OCI-LY7 (cell line): Measurements from ENCODE around the gene SUSD4. TPM values are rescaled to one million over a fixed set of nuclear protein-coding genes. Genes with fewer than 3 reads are reported as not detected.

ENCODE experiments used
- BruUV-seq: library from RNA; stranded (reverse); fragments of 400-500 nt; replicated peaks from 2 replicates; lab custom pipeline; 2021; lab: Mats Ljungman, UMichigan
- CTCF ChIA-PET: fragments of 300-600 bp; sonication (Branson Sonifier 250); formaldehyde crosslinking; loops from one replicate; lab custom pipeline; 2022; ENCODE audit warnings: antibody characterized with exemption; ENCODE audit not compliant: unreplicated experiment; lab: Charles Lee
- POLR2A ChIA-PET: fragments of 300-600 bp; sonication (Branson Sonifier 250); formaldehyde crosslinking; loops from one replicate; lab custom pipeline; 2022; ENCODE audit warnings: antibody characterized with exemption; lab: Charles Lee
- DNase-seq: peaks from one replicate; pipeline ENCODE4 v3.0.0-alpha.2; 2015; ENCODE audit warnings: low spot score
- H2AFZ ChIP-seq: fragments of 200-600 bp; sonication (generic), shearing (Covaris generic); 2 replicates; pipeline ENCODE4 v1.6.1; 2014; ENCODE audit warnings: mild to moderate bottlenecking, antibody characterized with exemption, low read length, moderate library complexity
- H3K27ac ChIP-seq: fragments of 200-600 bp; sonication (generic); 2 replicates; pipeline ENCODE4 v1.5.1; 2014; ENCODE audit warnings: mixed run types, low read depth, mild to moderate bottlenecking, moderate library complexity, low read length, inconsistent platforms; ENCODE audit not compliant: poor library complexity, severe bottlenecking
- H3K36me3 ChIP-seq: fragments of 200-600 bp; sonication (generic); 2 replicates; pipeline ENCODE4 v1.6.1; 2014; ENCODE audit warnings: mild to moderate bottlenecking, antibody characterized with exemption, low read length, moderate library complexity, mixed read lengths; ENCODE audit not compliant: insufficient read depth
- H3K4me1 ChIP-seq: fragments of 200-600 bp; sonication (generic); 2 replicates; pipeline ENCODE4 v1.5.1; 2014; ENCODE audit warnings: mild to moderate bottlenecking, low read length; ENCODE audit not compliant: insufficient read depth, poor library complexity, severe bottlenecking
- H3K4me2 ChIP-seq: fragments of 200-600 bp; sonication (generic); 2 replicates; pipeline ENCODE4 v1.6.1; 2014; ENCODE audit warnings: mild to moderate bottlenecking, low read length
- H3K4me3 ChIP-seq: fragments of 200-600 bp; sonication (generic); 2 replicates; pipeline ENCODE4 v1.5.1; 2014; ENCODE audit warnings: mild to moderate bottlenecking, low read depth, low read length; ENCODE audit not compliant: poor library complexity, severe bottlenecking
- H3K79me2 ChIP-seq: fragments of 200-600 bp; sonication (generic); 2 replicates; pipeline ENCODE4 v1.6.1; 2016; ENCODE audit warnings: low read depth, mild to moderate bottlenecking, low read length, moderate library complexity, mixed read lengths; ENCODE audit not compliant: insufficient read depth
- H3K9me2 ChIP-seq: fragments of 200-600 bp; sonication (generic); 2 replicates; pipeline ENCODE4 v1.6.1; 2016; ENCODE audit warnings: mild to moderate bottlenecking, low read length, mixed read lengths; ENCODE audit not compliant: insufficient read depth
- H3K9me3 ChIP-seq: fragments of 200-600 bp; sonication (generic); 2 replicates; pipeline ENCODE4 v1.6.1; 2014; ENCODE audit warnings: mild to moderate bottlenecking, mixed run types, low read length, mixed read lengths
- H4K20me1 ChIP-seq: fragments of 200-600 bp; sonication (generic); 2 replicates; pipeline ENCODE4 v1.6.1; 2014; ENCODE audit warnings: mild to moderate bottlenecking, antibody characterized with exemption, low read length, moderate library complexity, mixed read lengths; ENCODE audit not compliant: insufficient read depth
- EZH2phosphoT487 ChIP-seq: fragments of 200-600 bp; sonication (generic); IDR thresholded peaks from 2 replicates; pipeline ENCODE4 v1.6.1; 2018; ENCODE audit warnings: low read depth, borderline replicate concordance, mild to moderate bottlenecking, mixed run types, antibody characterized with exemption, low read length, moderate library complexity, mixed read lengths
- intact Hi-C: fragments of 100-400 bp; cut with micrococcal nuclease; formaldehyde crosslinking; loops from one replicate; pipeline ENCODE4 v1.10.0; 2022; ENCODE audit not compliant: unreplicated experiment
- total RNA-seq, 2 experiments: library from RNA; depleted of rRNA in 1 of 2; stranded (reverse); fragments of >200 nt in 1 of 2; shearing (Covaris generic) in 1 of 2; gene quantifications; 2 replicates each; pipeline ENCODE4 v1.2.3, GENCODE V29; 2014 to 2022
- TF ChIP-seq, protein P1 (sequence below): fragments of 200-600 bp; sonication (generic); conservative IDR thresholded peaks from 2 replicates; pipeline ENCODE4 v1.5.1; 2014; ENCODE audit warnings: mild to moderate bottlenecking, antibody characterized with exemption, low read length, moderate library complexity, mixed read lengths

Gene SUSD4
- total RNA-seq, 2 experiments from 2014 or later: 0.42 TPM; not detected in 1

DNA sequence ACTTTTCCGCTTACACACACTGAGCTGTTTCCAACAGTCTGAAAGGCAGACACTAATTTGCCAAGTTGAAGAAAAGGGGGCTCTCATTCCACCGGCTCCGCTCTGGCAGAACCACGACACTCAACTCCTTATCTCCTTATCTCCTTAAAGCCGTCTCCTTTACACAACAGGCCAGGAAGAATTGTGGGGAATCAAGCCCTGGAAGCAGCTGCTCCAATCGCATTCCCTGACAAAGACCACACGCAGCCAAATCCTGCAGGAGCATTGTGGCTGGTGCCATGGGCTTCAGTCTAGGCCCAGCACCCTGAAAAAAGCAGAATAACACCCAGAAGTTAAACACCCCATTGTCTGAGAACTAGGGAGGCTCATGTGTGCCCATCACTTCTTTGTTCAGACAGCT is 24.1 kb downstream of the SUSD4 start:
- Histone ChIP-seq H3K27ac (no peak overlapping the region), H3K9me3 (no peaks in the 10 kb centered on the region), H3K36me3 (no peaks in the 10 kb centered on the region), H2AFZ (no peak overlapping the region), H3K4me1 (no peaks in the 10 kb centered on the region), H3K4me3 (no peak overlapping the region), H4K20me1 (no peaks in the 10 kb centered on the region), H3K4me2 (no peak overlapping the region), H3K9me2 (no peaks in the 10 kb centered on the region), H3K79me2 (no peaks in the 10 kb centered on the region)
- no TSS peak for BruUV-seq
- DNase-seq: no peak
- TF ChIP-seq, protein P1, sequence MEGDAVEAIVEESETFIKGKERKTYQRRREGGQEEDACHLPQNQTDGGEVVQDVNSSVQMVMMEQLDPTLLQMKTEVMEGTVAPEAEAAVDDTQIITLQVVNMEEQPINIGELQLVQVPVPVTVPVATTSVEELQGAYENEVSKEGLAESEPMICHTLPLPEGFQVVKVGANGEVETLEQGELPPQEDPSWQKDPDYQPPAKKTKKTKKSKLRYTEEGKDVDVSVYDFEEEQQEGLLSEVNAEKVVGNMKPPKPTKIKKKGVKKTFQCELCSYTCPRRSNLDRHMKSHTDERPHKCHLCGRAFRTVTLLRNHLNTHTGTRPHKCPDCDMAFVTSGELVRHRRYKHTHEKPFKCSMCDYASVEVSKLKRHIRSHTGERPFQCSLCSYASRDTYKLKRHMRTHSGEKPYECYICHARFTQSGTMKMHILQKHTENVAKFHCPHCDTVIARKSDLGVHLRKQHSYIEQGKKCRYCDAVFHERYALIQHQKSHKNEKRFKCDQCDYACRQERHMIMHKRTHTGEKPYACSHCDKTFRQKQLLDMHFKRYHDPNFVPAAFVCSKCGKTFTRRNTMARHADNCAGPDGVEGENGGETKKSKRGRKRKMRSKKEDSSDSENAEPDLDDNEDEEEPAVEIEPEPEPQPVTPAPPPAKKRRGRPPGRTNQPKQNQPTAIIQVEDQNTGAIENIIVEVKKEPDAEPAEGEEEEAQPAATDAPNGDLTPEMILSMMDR: no peak
- no peak for TF ChIP-seq EZH2phosphoT487
- CTCF ChIA-PET: no interaction called here
- intact Hi-C loops: no loop called here
- POLR2A ChIA-PET: no interaction called here

- CTCF ChIA-PET: no interaction called here
- no peaks in the 10 kb centered on the region for H3K36me3 ChIP-seq
- H2AFZ ChIP-seq: no peak overlapping the region
- H3K79me2 ChIP-seq: no peaks in the 10 kb centered on the region
- TF ChIP-seq, protein P1: no peak
- no peak for TF ChIP-seq EZH2phosphoT487
- intact Hi-C loops: no loop called here
- H3K27ac ChIP-seq: no peak overlapping the region
- H3K4me1 ChIP-seq: no peaks in the 10 kb centered on the region
- no peaks in the 10 kb centered on the region for H3K9me2 ChIP-seq
- no peaks in the 10 kb centered on the region for H3K9me3 ChIP-seq
- no peaks in the 10 kb centered on the region for H4K20me1 ChIP-seq
- no peak for DNase-seq
- H3K4me2 ChIP-seq: no peak overlapping the region
- H3K4me3 ChIP-seq: no peak overlapping the region
- no TSS peak for BruUV-seq
- POLR2A ChIA-PET: no interaction called here
Measured at GRCh38 chr1:223338811-223339746, 24.9 kb downstream of the SUSD4 start.
